GM18499 (cell line): ENCODE data around the gene SLC22A1.
A peak's percentile ranks its signal among the peaks of the same experiment; 100 is the strongest.
"Not testable (repeated sequence)": the region's sequence is repeated elsewhere in the genome, so short reads cannot be mapped to it uniquely, and the experiment has no call there.

Experiments
- ATAC-seq: cut with Tn5 transposase; IDR thresholded peaks from one replicate; pipeline ENCODE4 v1.9.1; 2021; ENCODE audit warnings: moderate number of reproducible peaks; ENCODE audit not compliant: insufficient read depth, unreplicated experiment

The SLC22A1 gene

DNA sequence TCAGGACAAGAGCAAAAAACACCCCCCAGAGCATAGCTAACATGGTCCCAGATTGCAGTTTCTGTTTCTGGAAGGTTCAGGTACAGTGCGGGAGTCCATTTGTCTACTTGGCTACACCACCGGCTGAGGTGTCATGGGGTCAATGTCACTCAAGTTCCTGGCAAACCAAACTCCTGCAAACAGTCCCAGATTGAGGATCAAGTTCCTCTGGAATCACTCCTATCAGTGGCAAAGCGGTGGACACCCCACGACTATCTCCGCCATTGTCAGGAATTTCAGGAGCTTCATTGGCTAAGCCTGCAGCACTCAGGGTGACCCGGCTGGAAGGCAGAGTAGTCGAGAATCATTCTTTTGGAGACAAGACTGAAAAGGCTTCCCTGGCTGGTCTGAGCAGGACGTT is 41.8 kb downstream of the SLC22A1 start:
- no peak for ATAC-seq

DNA sequence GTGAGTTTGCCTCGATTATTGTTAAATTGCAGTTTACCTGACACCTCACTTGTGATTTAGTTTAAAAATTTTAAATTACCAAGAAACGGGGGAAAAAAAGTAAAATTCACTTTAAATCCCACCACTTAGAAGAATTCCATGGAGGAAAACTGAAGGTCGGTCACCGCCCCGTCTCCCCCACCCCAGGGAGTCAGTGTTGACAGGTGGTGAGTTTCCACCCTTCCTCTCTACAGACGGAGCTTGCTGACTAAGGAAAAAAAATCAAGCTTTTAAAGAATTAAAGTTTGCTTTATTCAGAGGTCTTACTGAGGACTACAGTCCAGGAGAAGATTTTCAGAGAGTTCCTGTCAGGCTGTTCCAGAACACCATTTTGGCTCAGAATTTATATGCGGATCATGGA is 42.3 kb downstream of the SLC22A1 start:
- no peak for ATAC-seq

DNA sequence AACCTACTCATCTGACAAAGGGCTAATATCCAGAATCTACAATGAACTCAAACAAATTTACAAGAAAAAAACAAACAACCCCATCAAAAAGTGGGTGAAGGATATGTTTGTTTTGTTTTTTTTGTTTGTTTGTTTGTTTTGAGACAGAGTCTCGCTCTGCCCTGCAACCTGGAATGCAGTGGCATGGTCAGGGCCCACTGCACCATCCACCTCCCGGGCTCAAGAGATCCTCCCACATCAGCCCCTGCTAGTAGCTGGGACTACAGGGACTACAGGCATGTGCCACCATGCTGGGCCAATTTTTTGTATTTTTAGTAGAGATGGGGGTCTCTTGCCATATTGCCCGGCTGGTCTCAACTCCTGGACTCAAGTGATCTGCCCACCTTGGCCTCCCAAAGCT is 44.3 kb downstream of the SLC22A1 start:
- ATAC-seq: not testable (repeated sequence)

DNA sequence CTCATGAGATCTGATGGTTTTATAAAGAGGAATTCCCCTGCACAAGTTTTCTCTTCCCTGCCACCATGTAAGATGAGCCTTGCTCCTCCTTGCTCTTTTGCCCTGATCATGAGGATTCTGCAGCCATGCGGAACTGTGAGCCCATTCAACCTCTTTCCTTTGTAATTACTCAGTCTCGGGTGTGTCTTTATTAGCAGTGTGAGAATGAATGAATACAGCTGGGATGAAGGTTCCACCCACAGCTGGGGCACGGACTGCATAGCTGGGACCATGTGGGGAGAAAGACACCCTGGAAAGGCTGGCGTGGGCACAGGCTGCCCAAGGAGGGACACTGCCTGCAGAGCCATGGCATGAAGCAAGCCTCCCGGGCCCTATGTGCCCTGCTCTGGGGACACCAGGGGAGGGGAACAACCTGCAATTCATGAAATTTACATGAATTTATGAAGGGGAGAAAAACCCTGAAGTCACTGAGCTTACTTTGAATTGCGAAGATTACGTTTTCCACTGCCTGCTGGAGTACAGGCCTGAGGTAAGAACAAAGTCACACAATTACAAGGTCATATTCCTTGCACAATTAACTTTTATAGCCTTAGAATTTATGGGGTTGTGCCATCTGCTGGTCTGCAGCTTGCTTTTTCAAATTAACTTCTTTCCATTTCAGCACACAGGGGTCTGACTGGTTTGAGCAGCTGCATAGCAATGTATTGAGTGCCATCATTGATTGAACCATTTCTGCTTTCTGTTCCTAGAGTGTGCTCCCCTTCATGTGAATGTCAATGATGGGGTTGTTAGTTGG is 46.2 kb downstream of the SLC22A1 start:
- no peak for ATAC-seq

DNA sequence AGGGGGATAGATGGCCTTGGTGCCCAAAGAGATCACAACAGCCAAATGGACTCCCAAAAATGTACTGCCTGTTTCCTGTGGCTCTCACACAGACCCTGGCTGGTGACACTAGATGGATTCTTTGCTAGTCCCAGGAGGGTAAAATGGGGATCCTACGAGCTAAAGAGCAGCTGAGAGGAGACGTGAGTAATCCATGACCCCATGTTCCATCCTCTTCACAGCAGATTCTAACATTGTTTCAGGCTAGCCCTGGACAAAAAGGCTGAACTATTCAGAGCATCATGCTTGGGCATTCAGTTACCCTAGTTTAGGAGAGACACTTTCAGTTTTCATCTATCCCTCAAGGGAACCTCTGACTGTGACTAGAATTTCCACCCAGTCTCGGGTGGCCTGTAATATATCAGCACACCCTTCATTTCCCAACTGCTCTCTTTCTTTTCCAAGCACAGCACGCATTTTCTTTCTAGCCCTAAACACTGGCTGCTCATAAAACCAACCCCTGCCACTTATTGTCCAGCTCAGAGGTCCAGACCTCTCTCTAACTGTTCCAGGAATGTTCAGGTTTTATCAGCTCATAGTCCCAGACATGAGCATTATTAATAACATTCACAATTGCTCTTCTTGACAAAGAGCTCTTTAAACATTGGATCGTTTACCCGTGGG is 48.5 kb downstream of the SLC22A1 start:
- ATAC-seq: no peak

DNA sequence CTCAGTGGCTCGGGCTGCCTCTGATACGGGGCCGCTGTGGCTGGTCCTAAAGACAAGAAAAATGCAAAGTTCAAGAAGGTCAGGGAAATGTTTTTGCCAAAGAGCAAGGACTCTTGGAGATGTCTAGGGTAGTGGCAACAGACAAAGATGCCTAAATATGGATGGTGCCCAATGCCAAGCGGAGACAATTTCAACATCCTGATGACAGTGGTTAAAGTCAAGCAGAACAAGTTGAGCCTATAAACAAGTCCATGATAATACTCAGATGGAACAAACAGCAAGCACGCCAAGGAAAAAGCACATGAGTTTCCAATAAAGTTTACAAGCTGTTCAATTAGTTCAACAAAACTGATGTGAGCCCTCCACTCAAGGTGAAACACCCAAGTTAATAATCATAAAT is 51.1 kb downstream of the SLC22A1 start:
- ATAC-seq: no peak

DNA sequence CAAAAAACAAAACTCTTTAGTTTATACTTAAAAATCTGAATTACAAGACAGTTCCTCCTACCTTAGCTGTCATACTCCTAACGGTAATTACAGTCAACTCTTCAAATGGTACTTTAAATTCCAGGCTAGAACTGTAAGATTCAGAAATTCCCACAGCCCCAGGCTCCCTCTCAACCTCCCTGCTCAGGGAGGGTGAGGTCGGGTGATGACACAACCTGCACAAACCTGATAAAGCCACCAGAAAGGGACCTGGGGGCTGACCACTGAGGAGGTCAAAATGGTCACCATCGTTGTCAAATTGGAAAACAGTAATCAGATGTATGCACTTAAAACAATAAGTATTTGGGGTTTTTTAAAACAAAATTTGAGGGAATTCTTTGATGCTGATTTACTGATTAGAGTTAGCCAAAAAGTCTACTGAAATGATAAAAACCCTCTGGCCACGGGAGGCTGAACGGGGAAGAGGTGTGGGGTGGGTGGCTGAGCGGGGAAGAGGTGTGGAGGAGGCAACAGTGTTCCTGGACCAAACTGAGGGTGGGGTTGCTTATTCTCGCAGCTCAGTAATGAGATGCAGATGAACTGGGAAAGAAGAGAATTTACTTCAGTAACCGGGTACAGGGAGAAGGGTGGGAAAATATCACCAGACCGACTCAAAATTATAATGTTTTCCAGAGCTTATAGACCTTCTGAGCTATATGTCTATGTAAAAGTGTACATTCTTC is 52.4 kb downstream of the SLC22A1 start:
- no peak for ATAC-seq

DNA sequence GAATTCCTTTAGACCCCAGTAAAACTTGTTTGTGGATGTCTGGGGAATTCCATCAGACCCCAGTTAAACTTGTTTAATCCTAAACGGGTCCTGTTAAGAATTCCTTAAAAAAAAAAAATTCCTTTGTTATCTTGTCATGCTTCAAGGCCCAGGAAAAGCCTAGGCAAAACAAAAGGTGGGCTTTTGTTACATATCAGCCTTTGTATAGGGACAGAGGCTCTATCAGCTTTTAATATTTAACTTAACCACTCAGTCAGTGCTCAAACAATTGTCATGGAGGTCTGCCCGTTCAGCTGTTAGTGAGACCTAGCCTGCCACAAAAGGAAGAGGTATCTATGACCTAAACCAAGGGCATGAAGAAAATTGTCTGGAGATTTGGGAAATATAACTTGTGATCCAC is 53.1 kb downstream of the SLC22A1 start:
- no peak for ATAC-seq

DNA sequence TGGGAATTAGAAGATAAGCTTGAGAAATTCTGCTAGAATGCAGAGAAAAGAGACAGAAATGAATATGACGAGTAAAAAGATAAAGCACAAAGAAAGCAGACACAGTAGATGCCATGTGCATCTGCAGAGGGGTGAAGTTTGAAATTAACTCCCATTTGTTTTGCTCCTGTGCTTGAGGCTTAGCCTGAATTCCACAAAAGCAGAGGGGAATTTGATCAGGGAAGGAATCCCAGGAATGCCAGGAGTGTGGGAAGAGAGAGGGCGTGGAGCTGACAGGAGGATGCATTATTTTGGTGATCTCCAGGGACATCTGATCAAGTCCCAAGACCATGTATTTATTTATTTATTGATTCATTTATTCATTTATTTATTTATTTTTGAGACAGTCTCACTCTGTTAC is 55.6 kb downstream of the SLC22A1 start:
- ATAC-seq: no peak

DNA sequence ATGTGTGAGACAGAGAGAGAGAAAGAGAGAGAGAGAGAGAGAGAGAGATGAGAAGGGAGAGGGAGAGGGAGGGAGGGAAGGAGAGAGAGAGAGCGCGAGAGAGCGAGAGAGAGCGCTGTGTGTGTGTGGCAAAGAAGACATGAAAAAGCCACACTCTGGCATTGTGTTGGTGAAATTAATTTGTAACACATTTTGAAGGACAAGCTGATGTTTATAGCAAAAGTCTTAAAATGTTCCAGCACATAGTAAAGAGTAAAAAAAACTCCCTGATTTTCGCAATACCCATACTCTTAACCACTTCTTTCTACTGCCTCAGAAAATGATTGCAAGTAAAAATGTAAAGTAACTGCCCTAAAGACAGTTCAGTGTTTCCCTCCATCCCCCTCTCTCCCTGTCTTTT is 56.7 kb downstream of the SLC22A1 start:
- ATAC-seq: no peak

DNA sequence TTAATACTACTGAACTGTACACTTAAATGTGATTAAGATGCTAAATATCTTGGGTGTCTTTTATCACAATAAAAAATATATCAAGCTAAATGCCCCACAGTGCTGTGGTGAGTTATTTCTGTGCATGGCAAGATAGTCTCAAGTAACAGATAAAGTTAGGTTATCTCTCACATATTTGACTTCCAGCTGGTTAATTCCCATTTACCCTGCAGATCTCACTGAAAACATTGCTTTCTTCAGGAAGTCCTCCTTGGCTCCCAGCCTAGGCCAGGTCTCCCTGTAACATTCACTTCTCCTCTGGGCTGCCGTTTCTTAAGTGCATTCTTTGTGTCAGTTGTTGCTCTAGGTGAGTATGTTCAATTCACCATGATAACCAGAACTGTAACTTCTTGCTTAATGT is 59.1 kb downstream of the SLC22A1 start:
- no peak for ATAC-seq

DNA sequence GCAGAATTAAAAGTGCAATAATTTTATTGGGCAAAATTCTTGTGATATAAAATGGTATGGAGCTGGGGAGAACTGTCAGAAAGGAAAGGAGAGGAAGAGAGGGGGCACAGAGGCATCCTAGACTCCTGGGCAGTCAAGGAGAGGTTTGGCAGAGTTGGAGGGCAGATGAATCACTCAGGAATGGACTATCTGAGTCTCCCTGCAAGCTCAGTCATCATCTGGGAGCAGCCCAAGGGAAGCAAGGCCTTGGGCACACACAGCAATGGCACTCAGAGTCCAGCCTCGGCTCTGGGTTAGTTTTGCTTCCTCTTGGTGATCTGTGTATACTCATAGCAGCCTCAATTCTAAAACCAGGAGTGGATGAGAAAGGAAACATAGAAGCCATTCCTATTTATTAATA is 67.2 kb downstream of the SLC22A1 start:
- no peak for ATAC-seq

DNA sequence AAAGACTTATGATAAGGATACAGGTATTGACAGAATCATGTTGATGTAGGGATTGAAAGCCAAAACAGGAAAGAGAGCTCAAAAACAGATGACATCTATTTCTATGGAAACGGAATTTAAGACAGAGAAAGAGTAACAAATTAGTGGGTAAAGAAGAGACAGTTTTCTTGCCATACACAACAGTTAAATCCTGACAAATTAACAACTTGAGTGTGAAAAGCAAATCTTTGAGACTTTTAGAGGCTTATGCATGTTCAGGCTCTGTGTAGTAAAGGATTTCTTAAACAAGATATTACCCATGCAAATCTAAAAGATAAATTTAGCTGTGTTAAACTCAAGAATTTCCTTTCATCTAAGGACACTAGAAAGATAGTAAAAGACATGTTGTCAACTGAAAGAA is 68.5 kb downstream of the SLC22A1 start:
- no peak for ATAC-seq

DNA sequence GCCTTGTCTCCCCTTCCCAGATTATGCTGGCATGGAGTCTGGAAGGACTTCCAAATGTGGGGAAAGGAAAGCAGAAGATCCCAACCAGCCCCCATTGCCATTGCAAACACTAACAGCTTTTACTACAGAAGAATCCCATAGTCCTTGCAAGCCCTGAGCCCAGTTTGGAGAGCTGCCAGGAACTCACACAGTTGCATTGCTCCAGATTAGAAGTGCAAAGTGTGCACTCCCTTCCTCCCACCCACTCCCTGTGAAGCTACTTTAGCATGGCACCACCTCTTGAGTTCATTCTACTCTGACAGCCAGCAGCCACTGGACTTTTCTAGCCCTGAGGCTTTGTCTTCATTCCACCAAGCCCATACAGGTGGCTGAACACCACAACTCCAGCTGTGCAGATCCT is 69.4 kb downstream of the SLC22A1 start:
- no peak for ATAC-seq

DNA sequence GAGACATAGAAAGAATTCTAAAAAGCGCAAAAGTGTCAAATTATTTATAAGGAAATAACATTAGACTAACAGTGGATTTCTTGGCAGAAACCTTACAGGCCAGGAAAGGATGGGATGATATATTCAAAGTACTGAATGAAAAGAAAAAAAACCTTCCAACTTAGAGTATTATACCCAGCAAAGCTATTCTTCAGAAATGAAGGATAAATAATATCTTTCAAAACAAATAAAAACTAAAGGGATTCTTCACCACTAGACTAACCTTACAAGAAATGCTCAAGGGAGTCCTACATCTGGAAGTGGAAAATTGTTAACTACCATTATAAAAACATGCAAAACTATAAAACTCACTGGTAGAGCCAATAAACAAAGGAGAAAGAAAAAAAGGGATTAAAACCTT is 71.2 kb downstream of the SLC22A1 start:
- ATAC-seq: no peak

DNA sequence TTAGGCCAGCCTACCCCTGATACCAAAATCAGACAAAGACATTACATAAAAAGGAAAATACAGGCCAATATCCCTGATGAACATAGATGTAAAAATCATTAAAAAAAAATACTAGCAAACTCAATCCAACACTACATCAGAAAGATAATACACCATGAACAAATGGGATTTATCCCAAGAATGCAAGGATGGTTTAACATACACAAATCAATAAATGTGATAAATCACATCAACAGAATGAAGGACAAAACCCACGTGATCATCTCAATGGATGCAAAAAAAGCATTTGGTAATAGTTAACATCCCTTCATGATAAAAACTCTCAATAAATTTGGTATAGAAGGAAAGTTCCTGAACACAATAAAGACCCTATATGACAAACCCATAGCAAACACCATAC is 73.2 kb downstream of the SLC22A1 start:
- ATAC-seq: no peak

DNA sequence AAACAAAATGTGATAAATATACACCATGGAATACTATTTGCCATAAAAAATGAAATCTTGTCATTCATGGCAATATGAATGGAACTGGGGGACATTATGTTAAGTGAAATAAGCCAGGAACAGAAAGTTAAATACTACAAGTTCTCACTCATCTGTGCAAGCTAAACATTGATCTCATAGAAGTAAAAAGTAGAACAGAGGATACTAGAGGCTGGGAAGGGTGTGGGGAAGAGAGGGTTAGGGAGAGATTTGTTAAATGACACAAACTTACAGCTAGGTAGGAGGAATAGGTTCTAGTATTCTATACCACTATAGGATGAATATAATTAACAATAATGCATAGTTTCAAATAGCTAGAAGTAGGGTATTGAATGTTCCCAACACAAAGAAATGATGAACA is 76.0 kb downstream of the SLC22A1 start:
- no peak for ATAC-seq

DNA sequence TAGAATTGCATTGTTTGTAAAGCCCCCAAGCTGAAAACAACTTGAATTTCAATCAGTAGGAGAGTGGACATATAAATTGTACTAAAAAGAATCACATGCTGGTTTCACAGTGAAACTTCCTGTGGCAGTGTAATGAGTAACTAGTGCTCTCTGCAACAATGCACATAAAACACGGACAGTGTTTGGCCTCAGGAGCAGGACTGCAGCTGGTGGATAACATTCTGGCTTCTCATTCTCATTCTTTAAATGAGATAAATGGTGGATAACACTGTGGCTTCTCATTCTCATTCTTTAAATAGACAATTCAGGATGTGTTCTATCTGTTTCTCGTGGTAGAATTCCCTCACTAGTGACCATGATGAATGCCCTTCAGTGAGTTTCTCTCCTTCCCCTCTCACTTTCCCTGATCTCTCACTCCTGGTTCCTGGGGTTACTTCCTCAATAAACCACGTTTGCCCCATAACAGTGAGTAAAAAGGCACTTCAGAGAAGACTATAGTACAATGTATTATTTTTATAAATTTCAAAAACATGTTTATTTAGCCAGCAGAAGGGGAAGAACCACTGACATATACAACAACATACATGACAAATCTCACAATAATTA is 77.1 kb downstream of the SLC22A1 start:
- peak; percentile 74 for ATAC-seq

DNA sequence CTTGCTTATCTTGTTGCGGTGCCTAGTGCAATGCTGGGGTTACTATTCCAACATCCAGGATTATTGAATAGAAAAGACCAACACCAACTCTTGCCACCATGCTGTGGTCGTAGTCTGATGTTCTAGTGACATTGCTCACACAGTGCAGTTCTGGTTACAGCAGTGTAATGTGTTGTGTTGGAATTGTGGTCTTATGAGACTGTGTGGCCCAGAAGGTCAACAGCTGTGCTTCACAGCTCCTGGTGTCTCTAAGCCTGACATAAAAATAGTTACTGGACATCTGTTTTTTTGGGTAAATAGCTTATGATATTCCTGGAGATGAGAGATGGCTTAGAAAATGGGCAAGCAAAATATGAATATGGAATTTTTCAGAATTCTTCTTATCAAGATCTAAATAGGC is 79.4 kb downstream of the SLC22A1 start:
- no peak for ATAC-seq

DNA sequence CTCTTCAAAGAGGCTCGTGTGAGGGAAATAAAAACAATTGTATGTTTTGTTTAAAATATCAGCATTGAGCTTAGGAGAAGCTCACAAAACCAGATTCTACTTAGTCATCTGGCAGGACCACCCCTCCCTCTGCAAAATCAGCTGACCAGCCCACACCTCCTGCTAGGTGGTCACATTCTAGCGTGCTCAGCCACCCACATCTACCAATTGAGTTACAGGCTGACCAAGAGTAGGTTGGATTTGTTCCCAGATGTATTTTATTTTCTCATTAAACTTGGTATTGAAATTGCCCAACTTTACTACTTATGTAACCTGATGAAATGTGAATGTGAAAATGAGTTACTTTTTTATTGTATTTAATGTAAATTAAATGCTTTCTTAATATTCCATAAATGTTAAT is 80.8 kb downstream of the SLC22A1 start:
- ATAC-seq: no peak

DNA sequence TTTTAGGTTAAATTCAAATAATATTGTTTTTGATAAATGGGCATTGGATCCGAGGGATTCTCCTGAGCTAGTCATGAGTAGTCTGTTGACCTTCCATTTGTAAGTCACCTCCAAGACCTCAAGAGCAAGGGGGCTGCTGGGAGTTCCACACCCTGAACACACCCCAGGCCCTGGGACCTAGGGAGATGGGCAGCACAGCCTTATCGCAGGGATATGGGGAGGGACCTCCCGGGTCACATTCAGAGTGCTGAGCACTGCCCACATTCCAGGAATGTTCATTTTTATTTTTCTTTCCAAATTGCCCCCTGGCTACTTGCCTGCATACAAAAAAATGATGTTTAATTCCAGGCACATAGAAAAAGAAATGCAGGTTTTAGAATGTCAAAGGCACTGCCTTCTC is 81.5 kb downstream of the SLC22A1 start:
- no peak for ATAC-seq
